GM18858 (cell line): ENCODE measurements around the gene RBM38.

Experiments used
- ATAC-seq: cut with Tn5 transposase; IDR thresholded peaks from one replicate; pipeline ENCODE4 v1.9.1; 2021; ENCODE audit not compliant: unreplicated experiment

RBM38 gene

GRCh38 chr20:57402206-57403125, 11.3 kb downstream of the RBM38 start:
- no peak for ATAC-seq

GRCh38 chr20:57403216-57403615, 12.0 kb downstream of the RBM38 start:
- ATAC-seq, result no peak

- no peak for ATAC-seq
Observed at GRCh38 chr20:57404006-57404405, 12.8 kb downstream of the RBM38 start.

GRCh38 chr20:57404419-57405072, 13.3 kb downstream of the RBM38 start:
- no peak for ATAC-seq

- ATAC-seq, result no peak
Observed at GRCh38 chr20:57405236-57406016, 14.2 kb downstream of the RBM38 start.

GRCh38 chr20:57407541-57407956, 16.4 kb downstream of the RBM38 start:
- no peak for ATAC-seq

- no peak for ATAC-seq
Observed at GRCh38 chr20:57408131-57408530, 16.9 kb downstream of the RBM38 start.

GRCh38 chr20:57408536-57409233, 17.5 kb downstream of the RBM38 start:
- ATAC-seq, result no peak

GRCh38 chr20:57409316-57409671, 18.1 kb downstream of the RBM38 start:
- no peak for ATAC-seq

- ATAC-seq, result no peak
Observed at GRCh38 chr20:57409672-57410397, 18.6 kb downstream of the RBM38 start.

GRCh38 chr20:57410398-57410920, 19.3 kb downstream of the RBM38 start:
- no peak for ATAC-seq

GRCh38 chr20:57410924-57411323, 19.7 kb downstream of the RBM38 start:
- ATAC-seq, result no peak

GRCh38 chr20:57411406-57412283, 20.4 kb downstream of the RBM38 start:
- no peak for ATAC-seq

- no peak for ATAC-seq
Observed at GRCh38 chr20:57412347-57413029, 21.3 kb downstream of the RBM38 start.

- ATAC-seq, result no peak
Observed at GRCh38 chr20:57413986-57414385, 22.8 kb downstream of the RBM38 start.

- no peak for ATAC-seq
Observed at GRCh38 chr20:57414867-57415592, 23.8 kb downstream of the RBM38 start.

- no peak for ATAC-seq
Observed at GRCh38 chr20:57415771-57416170, 24.6 kb downstream of the RBM38 start.
